GM12873 (cell line): Measurements from ENCODE around the gene ARID1B.

ENCODE experiments used
- TF ChIP-seq, protein P1 (sequence below): IDR thresholded peaks from 2 replicates; pipeline ENCODE4 v1.5.1; 2012; ENCODE audit warnings: low read depth, mild to moderate bottlenecking, moderate library complexity, low read length, control low read depth; ENCODE audit not compliant: insufficient read depth; ENCODE audit errors: missing control alignments

Gene ARID1B

DNA sequence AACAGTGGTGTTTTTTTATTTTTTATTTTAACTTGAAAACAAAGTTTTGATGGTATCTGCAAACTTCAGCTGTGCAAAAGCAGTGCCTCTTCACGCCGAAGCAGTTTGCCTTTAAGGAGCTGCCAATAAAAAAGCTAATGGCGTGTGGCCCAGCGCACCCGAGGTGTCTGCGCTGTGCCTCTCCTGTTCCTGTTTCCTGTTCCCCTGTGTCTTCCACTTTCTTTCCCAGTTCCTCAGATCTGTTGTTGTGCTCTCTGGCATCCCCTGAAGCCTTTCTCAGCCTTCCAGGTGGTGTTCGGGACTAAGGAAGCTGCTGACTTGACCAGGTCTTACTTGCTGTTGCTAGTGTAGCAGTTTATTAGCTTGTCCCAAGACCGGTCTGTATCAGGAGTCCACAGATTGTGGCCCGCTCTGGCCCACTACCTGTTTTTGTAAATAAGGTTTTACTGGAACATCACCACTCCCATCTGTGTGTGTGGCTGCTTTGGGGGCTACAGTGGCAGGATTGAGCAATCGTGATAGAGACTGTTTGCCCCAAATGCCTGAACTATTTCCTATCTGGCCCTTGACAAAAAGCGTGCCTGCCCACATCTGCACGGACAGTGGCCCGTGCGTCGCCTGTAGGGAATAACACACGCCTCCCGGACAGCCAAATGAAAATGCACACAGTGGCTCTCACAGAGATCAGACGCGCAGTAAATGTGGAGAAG, 367.8 kb downstream of the ARID1B start:
- TF ChIP-seq, protein P1, sequence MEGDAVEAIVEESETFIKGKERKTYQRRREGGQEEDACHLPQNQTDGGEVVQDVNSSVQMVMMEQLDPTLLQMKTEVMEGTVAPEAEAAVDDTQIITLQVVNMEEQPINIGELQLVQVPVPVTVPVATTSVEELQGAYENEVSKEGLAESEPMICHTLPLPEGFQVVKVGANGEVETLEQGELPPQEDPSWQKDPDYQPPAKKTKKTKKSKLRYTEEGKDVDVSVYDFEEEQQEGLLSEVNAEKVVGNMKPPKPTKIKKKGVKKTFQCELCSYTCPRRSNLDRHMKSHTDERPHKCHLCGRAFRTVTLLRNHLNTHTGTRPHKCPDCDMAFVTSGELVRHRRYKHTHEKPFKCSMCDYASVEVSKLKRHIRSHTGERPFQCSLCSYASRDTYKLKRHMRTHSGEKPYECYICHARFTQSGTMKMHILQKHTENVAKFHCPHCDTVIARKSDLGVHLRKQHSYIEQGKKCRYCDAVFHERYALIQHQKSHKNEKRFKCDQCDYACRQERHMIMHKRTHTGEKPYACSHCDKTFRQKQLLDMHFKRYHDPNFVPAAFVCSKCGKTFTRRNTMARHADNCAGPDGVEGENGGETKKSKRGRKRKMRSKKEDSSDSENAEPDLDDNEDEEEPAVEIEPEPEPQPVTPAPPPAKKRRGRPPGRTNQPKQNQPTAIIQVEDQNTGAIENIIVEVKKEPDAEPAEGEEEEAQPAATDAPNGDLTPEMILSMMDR, result no peak

DNA sequence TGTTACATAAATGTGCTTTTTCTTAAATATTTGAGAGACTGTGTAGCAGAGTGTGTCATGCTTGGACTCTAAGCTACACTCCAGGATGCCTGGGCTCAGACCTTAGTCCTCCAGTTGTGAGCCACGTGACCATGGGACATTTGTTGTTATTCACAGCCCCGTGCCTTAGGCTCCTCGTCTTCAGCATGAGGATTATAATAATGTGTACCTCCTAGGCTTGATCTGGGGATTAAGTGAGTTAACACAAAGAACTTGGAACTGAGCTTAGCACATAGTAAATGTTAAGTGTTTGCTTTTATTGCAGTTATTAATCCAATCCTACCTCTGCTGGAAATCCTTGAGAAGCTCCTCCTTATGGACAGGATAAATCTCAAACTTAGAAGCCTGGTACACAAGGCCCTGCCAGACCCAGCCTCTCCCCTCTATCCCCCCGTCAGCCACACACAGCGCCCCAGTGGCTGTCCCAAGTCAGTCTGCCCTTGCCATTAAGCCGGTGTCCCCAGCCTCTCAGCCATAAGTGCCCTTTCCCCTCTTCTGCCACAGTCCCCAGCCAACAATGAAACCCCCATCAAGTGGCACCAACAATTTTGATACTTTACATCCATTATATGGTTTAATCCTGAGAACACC, 368.6 kb downstream of the ARID1B start:
- TF ChIP-seq, protein P1, result no peak

DNA sequence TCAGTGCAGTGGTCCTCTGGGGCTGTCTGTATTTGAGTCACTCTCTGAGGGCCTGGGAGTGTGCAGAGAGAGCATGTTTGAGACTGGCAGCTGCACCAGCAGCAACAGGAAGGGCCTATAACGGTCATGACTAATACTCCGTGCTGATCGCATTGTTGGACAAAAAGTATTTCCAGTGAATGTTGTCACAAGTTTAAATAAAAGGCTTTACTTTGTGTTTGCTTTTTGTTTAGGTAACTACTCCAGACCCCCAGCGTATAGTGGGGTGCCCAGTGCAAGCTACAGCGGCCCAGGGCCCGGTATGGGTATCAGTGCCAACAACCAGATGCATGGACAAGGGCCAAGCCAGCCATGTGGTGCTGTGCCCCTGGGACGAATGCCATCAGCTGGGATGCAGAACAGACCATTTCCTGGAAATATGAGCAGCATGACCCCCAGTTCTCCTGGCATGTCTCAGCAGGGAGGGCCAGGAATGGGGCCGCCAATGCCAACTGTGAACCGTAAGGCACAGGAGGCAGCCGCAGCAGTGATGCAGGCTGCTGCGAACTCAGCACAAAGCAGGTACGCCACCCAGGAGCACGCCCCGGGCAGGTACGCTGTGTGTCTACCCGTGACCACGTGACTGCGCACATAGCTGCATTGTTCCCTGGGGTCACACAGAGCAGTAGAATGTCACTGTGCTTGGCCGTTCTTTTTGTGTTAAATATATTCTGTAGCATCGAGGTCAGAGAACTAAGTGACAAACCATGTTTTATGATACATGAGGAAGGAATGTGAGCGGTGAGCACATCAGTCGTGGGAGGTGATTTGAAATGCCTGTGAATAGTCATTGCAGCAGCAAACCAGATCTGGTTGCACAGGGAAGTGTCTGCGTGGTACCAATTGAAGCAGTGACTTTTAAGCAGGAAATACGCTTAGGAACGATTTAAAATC, 371.5 kb downstream of the ARID1B start:
- TF ChIP-seq, protein P1, result no peak

DNA sequence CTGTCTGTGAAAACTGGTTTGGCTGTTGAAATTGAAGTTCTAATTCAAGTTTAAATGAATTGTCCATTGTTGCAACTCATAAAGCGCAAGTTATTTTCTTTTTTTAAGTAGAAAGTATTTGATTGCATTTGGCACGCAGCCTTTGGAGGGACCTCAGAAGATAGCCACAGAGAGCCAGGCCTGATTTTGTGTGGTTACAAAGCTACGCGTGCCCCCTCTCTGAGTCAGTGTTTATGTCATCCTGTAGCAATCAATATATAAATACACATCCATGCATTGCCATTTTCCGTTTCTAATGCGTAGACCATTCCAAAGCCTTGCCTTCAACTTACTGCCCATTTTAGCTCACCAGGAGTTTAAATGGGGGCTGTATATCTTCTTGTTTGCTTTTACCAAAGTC, 372.9 kb downstream of the ARID1B start:
- TF ChIP-seq, protein P1, result no peak

DNA sequence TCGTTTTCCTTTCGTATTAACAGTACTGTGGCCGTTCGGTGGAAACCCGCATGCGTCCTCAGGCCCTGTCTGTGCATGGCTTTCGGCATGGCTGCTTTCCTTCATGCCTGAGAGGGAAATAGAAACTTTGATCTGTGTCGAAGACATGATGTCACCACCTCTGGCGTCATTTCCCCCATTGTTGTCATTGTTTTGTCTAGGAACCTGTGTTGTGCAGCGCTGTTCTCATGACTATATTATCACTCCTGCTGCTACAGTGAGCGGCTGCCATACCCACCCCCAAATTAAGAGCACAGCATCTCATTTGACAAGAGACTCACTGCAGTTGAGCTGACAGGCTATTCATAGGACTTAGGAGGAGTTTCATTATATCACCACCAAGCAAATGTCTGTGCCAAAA, 373.9 kb downstream of the ARID1B start:
- TF ChIP-seq, protein P1, result no peak

DNA sequence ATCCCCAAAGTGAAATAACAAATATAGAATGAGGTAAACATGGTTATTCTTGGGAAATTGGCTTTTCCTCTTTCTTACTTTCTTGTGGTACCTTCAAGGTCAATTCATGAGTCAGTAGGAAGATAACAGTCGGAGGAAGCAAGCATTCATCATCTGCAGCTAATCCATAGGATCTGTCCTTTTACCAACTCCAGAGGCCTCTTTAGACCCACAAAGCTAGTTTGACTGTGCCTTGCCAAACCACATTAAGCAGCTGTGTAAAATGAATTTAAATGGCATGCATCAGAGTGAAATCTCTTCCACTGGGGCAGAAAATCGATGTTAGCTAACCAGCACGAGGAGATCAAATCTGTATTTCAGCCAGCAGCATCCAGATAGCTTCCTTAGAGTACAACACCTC, 374.8 kb downstream of the ARID1B start:
- TF ChIP-seq, protein P1, result no peak

DNA sequence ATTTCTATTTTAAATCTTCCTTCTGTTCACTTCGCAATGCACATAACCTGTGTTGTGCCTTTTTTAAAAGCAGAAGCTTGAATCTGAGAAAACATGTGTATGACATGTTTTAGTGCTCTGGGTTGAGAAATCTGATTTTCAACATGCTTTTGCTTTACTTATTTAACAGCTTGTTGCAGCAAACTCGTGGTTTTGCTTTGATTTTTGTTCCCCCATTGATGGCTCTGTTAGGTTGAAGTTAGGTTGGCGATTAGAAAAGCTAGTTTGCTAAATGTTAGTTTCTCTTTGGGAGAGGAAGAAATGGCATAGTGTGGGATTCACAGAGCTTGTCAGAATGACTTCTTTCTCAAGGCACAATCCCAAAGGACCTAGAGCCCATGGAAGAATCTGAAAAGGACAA, 375.4 kb downstream of the ARID1B start:
- TF ChIP-seq, protein P1, result no peak
